AG09319 (cell line): ENCODE data around the gene FLAD1.

Experiments
- DNase-seq: peaks from one replicate; pipeline ENCODE4 v3.0.0-alpha.2; 2010; ENCODE audit warnings: low read depth; ENCODE audit errors: extremely low read depth
- CTCF ChIP-seq: IDR thresholded peaks from 2 replicates; pipeline ENCODE4 v1.5.1; 2011; ENCODE audit warnings: low read depth, mild to moderate bottlenecking, inconsistent platforms, low read length, moderate library complexity

The FLAD1 gene

GRCh38 chr1:154982897-154983648 lies at the start of gene FLAD1:
FLAD1 (plus strand) TSS chr1:154983344; CDS start chr1:154983695, 351 bp downstream.
- TF ChIP-seq CTCF, result no peak
- peak; percentile 99 for DNase-seq

- no peak for TF ChIP-seq CTCF
- no peak for DNase-seq
Measured at GRCh38 chr1:154934358-154934948, 48.7 kb upstream of the FLAD1 start.

- no peak for TF ChIP-seq CTCF
- no peak for DNase-seq
Measured at GRCh38 chr1:154935749-154936554, 47.2 kb upstream of the FLAD1 start.

- peak; percentile 92 for DNase-seq
- peak; percentile 32 for TF ChIP-seq CTCF
Measured at GRCh38 chr1:154936555-154937084, 46.5 kb upstream of the FLAD1 start, which contains the start of gene PMVK. PMVK (minus strand) TSS chr1:154936719; CDS start chr1:154936685, 34 bp downstream.

GRCh38 chr1:154937085-154937987 lies 45.8 kb upstream of the FLAD1 start:
- peak; percentile 15 for TF ChIP-seq CTCF
- DNase-seq, result peak; percentile 93

- no peak for DNase-seq
- TF ChIP-seq CTCF, result no peak
Measured at GRCh38 chr1:154937988-154938386, 45.2 kb upstream of the FLAD1 start.
